HG02870 (cell line): ENCODE data around the gene KLC1.

Experiments
- ATAC-seq: cut with Tn5 transposase; IDR thresholded peaks from one replicate; pipeline ENCODE4 v1.9.1; 2021; ENCODE audit warnings: mild to moderate bottlenecking, moderate library complexity; ENCODE audit not compliant: unreplicated experiment

The KLC1 gene

DNA sequence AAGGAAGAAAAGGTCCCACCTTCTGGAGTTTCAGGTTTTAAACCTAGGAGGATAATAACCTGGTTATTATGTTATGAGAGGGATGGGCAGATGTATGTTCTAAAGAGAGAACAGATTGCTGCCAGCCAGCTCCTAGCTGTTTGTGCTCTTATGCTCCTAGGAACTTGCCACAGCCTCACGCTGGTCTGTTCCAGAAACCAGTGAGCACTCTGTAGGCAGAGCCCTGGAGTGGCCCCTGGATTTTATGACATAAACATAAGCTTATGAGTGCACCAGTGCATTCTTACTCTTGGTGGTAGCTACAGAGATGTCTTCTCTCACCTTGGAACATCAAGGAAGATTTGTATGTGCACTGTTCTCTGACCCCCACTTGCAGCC is 27.7 kb downstream of the KLC1 start:
- no peak for ATAC-seq

DNA sequence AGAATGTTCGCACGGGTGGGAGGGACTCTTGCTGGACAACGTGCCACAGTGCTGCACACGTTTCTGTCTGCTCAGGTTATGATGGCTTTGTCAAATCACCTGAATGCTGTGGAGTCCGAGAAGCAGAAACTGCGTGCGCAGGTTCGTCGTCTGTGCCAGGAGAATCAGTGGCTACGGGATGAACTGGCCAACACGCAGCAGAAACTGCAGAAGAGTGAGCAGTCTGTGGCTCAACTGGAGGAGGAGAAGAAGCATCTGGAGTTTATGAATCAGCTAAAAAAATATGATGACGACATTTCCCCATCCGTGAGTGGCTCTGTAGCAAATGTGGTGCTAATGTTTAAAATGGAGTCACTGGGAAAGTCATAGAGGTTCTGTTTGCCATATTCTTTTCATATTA is 28.5 kb downstream of the KLC1 start:
- no peak for ATAC-seq

DNA sequence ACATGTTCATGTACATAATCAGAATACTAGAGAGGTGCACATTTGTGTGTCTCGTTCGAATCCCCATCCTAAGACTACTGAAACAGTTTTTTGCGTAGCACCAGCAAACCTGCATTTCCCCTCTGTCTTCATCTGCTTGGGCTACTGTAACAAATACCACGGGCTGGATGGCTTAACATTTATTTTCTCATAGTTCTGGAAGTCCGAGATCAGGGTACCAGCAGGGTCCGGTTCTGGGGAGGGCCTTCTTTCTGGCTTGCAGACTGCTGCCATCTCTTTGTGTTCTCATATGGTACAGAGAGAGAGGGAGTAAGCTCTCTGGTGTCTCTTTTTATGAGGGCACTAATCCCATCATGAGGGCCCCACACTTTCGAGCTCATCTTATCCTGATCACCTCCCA is 30.6 kb downstream of the KLC1 start:
- no peak for ATAC-seq

DNA sequence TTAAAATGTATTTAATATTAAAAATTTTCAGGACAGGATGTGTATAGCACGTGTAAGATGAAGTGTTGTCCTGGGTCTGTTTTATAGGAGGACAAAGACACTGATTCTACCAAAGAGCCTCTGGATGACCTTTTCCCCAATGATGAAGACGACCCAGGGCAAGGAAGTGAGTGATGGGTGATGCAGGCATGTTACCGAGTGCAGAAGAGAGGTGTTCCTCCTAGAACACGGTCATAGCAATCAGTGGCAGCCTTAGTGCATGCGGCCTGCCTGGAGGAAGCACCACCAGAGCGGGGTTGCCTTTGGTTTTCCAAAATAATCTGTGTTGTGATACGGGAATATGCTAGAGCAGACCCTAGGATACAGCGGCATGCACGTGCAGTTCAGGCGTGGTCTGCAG is 33.0 kb downstream of the KLC1 start:
- ATAC-seq = no peak

DNA sequence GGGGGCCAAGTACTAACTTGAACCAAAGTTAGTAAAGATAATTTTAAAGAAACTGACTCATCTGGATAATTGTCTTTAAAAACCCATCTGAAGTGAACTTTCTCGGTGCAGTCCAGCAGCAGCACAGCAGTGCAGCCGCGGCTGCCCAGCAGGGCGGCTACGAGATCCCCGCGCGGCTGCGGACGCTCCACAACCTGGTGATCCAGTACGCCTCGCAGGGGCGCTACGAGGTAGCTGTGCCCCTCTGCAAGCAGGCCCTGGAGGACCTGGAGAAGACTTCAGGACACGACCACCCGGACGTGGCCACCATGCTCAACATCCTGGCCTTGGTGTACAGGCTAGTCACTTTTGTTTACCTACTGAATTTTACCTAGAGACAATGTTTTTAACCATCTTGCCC is 33.6 kb downstream of the KLC1 start:
- no peak for ATAC-seq

DNA sequence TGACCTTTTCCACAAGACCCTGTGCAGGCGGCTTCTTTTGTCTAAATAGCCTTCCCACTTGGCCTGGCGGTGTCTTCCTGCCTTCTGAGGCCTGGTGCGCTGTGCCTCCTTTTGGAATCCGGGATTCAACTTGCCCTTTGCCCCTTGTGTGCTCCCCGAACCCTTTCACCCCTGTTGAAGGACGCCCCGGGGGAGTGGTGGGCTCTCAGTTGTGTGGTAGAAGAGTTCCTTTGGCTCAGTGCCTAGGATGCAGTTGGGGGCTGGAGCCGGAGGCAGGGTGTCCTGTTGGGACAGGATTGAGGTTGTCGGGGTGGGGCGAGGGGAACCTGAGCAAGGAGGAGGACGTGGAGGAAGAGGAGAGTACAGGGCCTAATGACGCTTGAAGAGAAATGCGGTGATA is 34.5 kb downstream of the KLC1 start:
- no peak for ATAC-seq

DNA sequence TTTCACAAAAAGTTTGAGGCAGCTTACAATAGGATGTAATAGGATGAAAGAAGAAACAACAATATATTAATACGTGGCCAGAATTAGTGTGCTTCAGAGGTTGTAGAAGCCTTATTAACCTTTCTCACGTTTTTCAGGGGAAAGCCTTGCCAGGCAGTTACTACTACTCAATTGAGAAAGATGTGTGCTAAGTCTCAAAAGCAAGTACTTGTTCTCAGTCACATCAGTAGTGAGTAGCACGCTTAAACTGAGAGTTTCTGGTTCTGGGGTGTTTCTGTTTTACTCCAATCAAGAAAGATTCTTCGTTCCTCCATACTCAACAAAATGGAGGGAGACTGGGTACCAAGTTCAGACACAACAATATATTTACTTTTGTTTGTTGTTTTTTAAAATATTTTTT is 38.7 kb downstream of the KLC1 start:
- ATAC-seq = no peak

DNA sequence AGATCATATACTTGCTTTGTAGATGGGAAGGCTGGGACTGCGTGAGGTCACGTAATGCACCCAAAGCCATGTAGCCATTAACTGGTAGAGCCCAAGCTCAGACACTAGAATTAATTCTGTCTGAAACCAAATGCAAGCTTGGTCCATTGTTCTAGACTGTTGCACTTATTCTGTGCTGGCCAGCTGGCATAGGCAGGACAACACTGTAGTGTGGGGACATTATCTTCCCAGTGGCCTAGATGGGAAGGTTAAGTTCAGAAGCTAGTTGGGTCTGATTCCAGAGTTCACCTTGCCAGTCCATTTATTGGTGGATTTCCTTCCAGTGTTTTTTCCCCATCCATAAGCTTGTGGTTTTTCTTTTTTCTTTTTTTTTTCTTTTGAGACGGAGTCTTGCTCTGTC is 39.1 kb downstream of the KLC1 start:
- ATAC-seq = no peak

DNA sequence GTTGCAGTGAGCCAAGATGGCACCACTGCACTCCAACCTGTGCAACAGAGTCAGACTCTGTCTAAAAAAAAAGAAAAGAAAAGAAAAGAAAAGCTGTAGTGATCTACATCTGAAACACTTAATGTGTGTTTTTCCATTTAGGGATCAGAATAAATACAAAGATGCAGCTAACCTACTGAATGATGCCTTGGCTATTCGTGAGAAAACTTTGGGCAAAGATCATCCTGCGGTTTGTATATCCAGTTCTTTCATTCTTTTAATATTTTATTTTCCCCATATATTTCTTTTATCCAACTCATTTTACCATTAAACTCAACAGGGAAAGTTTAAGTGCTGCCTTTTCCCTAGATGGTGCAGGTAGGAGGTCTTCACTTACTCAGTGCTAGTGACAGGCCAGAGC is 40.4 kb downstream of the KLC1 start:
- no peak for ATAC-seq

DNA sequence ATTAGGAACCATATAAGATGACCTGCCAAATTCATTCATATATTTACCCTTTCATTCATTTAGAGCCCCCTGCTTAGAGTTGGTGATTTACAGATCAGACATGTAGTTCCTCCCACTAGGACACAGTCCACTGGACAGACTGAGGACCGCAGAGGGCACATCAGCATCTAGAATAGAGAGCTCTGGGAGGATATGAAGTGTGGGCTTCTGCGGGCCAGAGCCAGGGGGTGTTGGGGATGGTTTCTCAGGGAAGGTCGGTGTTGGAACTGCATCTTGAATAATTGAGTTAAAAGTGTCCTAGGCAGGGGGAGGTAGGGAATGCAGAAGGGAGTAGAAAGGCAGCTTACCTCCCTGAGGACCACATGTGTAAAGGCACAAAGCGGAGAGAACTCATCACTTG is 42.9 kb downstream of the KLC1 start:
- no peak for ATAC-seq

DNA sequence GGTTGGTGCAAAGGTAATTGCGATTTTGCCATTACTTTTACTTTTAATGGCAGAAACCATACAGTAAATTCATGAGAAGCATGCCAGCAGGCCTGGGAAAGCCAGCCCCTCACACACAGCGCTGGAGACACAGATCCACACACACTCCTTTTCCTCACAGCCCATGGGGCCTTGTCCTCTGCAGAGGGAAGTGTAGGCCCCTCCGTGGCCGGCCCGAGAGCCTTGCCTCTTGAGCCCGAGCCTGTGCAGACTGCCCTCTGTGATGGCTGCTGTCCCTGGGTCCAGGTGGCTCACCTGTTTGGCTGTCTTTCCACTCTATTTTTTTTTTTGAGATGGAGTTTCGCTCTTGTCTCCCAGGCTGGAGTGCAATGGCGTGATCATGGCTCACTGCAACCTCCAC is 46.9 kb downstream of the KLC1 start:
- no peak for ATAC-seq

DNA sequence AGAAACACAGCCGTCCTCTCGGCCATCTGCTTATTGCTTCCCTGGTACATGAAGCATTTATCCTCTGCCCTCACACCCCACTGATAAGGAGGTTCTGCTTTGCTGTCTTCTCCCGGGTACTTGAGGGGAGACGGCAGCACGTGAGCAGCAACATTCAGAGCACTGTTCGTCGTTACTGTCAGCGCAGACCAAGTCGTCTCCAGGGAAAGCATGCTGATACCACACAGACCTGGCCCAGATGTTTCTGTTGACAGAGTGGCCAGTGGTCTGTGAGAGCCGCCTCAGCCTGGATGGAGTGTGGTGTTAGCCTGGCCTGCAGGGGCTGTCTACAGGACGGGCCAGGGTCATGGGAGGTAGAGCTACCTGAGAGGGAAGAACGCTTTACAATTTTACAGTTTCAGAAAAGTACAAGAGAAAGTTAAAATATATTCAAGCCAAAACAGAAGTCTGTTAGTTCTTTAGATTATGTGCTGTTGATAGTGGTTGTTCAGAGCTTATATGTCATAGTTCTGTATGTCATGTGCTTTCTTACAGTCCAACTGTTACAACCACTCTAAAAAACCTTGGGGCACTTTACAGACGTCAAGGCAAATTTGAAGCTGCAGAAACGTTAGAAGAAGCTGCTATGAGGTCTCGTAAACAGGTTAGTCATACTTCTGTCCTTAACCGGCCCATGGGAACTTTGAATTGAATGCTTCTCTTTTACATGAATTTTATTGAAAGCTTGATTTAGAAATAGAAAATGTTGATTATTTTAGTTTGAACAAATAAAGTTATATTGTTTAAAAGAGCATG is 48.1 kb downstream of the KLC1 start:
- no peak for ATAC-seq

DNA sequence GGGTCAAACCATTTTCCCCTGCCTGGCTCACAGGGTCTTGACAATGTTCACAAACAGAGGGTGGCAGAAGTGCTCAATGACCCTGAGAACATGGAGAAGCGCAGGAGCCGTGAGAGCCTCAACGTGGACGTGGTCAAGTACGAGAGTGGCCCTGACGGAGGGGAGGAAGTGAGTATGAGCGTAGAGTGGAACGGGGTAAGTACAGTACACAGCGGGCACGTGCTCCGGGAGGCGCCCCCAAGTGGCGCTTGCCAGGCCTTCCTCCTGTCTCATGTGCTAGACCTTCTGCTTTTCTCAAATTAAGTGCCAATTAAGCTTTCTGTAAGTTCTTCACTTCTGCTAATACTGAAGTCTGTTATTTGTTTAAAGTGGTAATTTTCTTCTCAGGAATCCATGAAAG is 50.3 kb downstream of the KLC1 start:
- ATAC-seq = no peak

DNA sequence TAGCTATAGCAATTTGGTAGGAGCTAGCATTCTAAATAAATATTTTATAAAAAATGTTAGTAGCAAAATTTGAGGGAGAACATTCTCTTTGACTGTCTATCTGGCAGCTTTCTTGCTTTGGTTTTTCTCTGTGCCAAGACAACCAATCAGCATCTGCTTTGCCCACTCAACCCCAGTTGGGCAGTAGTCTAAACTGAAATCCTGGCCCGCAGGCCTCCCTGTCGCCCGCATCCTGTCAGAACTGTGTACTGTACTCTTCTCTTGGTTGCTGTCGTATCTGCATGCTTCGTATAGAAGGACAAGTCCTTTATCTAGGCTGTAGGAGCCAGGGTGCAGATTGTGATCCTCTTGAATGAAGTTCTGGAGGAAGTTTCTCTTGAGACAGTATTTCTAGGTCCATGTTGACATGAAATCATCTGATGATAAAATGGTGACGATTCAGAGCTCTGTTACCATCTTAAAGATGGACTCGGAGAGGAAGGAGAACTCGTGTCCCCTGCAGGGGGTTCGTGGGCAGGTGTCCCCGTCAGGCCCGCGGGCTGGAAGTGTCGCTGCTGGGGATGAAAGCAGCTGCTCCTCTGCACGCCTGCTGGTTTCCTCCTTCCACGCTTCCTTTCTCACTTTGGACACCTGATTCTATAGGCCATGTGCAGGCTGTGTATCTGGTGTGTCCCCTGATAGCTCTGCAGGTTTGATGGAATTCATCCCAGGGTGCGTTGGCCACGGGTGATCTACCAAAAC is 51.6 kb downstream of the KLC1 start:
- no peak for ATAC-seq

DNA sequence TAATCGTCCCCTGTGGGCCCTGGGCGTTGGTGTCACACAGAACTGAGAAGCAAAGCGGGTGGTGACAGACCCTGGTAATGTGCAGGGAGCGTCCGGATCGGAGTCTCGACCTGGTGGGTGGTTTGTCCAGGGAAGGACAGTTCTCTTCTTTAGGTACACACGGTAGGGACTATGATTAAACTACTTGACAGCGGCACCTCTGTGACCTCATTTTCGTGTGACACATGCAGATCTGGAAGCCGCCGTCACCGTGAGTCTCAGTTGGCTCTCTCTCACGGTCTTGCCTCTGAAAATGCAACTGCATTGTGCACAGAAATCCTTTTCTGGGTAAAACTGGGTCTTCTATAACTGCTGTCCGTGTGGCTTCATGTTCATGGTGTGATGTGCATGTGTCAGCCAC is 54.1 kb downstream of the KLC1 start:
- ATAC-seq = no peak

DNA sequence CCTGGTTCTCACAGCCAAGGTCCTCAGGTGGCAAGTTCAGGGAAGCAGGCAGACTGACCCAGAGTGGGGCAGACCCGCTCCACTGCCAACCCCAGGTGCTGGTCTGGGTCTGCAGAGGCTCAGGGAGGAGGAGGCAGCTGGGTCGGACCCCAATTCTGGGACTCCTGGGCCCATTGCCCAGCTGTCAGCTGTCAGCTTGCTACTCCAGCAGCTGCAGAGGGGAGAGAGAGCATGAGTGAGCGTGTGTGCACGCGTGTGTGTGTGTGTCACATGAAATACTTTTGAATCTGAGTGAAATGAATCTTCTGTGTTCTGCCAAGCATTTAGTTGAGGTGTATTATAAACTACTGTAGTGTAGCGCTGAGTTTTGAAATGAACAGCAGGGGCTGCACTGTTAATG is 55.5 kb downstream of the KLC1 start:
- no peak for ATAC-seq

DNA sequence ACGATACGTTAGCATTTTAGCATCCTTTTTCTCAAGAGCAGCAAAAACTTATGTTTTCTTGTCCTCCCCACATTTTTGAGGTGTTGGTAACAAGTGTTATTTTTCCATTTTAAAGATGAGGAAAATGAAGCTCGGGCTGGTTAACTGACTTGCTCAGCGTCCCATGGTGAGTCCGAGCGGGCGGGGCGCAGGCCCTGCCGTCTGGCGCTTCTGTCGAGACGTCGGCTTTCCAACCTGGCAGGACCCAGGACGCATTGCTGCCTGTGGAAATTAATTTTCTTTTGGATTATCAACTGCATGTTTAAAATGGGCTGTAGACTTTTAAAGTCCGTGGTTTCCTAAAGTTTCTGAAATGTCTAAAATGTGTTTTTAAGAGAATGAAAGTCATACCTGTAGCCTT is 55.9 kb downstream of the KLC1 start:
- no peak for ATAC-seq

DNA sequence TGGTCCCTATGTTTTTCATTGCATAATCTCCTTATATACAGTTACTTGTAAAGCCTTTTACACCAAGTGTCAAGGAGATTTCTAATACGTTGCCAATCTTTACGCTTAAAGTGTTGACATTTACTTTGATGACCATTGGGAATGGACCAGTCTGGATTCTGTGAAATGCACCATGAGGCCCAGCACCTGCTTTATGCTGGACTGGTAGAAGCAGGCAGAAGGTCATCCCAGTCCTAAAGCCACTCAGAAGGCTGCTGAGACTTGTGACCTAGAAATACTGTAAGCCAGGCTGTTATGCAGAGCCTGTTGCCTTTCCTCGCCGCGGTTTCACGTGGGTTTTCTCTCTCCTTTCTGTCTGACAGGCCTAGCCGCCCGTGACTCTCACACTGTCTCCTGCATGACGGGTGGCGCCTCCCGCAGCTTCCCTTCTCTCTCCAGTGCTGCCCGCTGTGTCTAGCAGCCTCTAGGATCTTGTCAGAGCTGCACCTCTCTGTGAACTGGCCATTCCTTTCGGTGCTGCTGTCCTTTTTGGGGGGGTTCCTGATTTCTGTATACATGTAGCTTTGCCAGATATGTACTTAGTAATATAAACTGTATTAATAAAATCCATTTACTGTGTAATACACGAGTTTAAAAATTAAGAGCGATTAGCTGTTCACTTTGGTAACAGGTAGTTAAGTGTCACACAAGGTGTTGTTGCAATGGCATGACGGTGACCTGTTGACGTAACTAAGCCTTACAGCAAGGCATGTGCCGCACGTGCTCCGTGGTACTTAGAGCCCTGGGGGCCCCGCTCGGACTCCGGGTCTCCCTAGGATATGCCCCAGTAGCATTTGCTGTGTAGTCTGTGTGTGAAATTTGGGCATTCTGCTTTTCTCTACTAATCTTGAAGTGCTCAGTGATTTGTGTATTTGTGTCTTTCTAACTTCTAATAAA is 56.5 kb downstream of the KLC1 start:
- ATAC-seq = no peak

DNA sequence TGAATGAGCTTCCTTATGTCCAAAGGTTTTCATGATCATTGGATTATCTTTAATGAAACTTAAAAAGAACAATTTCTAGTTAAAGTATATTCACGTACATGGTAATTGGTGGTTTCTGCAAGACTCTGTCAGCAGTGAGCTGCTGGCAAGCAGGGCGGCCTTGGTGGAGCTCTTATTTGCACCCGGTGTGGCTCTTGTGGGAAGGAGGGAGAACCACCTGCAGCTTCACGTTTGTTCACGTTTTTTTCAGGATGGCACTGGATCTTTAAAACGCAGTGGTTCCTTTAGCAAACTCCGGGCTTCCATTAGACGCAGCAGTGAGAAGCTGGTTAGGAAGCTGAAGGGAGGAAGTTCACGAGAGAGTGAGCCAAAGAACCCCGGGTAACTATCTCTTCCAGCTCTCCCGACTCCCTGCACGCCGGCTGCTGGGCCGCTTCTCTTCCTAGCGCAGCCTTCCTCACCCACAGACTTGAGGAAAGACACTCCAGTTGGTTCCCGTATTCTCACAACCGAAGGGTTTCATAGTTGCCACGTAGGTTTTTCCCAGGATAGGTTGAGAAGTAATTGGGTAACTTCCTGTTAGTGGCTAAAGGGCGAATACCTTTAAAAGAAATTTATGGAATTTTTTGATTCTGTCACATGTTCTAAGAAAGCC is 57.9 kb downstream of the KLC1 start:
- no peak for ATAC-seq

DNA sequence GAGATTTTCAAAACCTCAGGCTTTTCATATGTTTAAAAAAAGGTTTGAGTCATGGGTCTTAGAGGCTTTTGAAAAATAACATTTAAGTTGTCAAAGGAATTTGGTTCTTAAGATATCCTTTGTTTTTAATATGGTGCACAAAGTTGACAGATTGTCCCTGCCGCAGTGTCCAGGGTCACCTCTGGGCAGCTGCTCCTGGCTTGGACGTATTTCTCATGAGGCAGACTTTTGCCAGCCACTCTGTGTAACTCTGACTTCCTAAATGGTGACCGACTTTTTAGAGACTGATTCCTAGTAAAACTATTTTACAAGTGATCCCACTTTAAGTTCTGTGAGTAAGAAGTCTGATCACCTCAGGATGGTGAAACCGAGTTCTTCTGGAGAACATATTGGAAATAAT is 58.7 kb downstream of the KLC1 start:
- ATAC-seq = no peak

DNA sequence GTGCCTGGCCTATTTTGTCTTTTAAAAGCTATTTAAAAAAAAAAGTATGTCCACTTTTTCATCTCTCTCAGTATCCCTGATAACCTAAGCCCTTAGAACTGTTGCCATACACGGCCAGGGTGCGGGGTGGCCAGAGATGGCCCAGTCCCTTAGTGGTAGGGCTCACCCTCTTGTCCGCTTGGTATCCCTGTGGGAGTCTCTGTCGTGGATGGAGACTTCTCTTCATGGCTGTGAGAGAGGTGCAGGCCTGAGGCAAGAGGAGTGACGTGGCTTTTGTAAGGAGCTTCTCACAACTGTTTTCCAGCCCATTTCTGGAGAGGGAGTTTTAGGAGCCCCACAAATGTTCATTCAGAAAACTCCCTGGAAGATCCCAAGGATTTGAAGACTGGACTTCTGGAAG is 59.4 kb downstream of the KLC1 start:
- no peak for ATAC-seq
